Activated CD4-positive, alpha-beta T cell treated with anti-CD3 and anti-CD28 coated beads for 24 hours (primary cell): ENCODE data around the gene CCDC116.
"Not testable (repeated sequence)": the region's sequence is repeated elsewhere in the genome, so short reads cannot be mapped to it uniquely, and the experiment has no call there.

ENCODE experiments used
- DNase-seq, 2 donors: peaks; one replicate each; pipeline ENCODE4 v3.0.0-alpha.2; 2020; ENCODE audit warnings: low read depth in 2 of 2

CCDC116 gene

GRCh38 chr22:21632237-21632895 lies at the start of gene CCDC116:
TSS of gene CCDC116 (plus strand) at chr22:21632760. CDS start at chr22:21633182, 422 bp downstream.
- DNase-seq, result peak; percentile 45 to 46

GRCh38 chr22:21582801-21583740 lies 49.5 kb upstream of the CCDC116 start:
- no peak for DNase-seq

- no peak for DNase-seq
Observed at GRCh38 chr22:21585389-21585788, 47.2 kb upstream of the CCDC116 start.

GRCh38 chr22:21587803-21588611 lies 44.6 kb upstream of the CCDC116 start:
- DNase-seq, result peak; percentile 35 to 38

- DNase-seq, result no peak
Observed at GRCh38 chr22:21589396-21589795, 43.2 kb upstream of the CCDC116 start.

GRCh38 chr22:21590809-21591641 lies 41.5 kb upstream of the CCDC116 start:
- no peak for DNase-seq

- DNase-seq, result no peak
Observed at GRCh38 chr22:21591695-21592094, 40.9 kb upstream of the CCDC116 start.

- DNase-seq, result no peak
Observed at GRCh38 chr22:21592422-21592821, 40.1 kb upstream of the CCDC116 start.

- no peak for DNase-seq
Observed at GRCh38 chr22:21593406-21594232, 38.9 kb upstream of the CCDC116 start.

- DNase-seq, result no peak
Observed at GRCh38 chr22:21594865-21595452, 37.6 kb upstream of the CCDC116 start.

GRCh38 chr22:21596356-21597135 lies 36.0 kb upstream of the CCDC116 start:
- not testable (repeated sequence) for DNase-seq

- no peak for DNase-seq
Observed at GRCh38 chr22:21598302-21598701, 34.3 kb upstream of the CCDC116 start.

- no peak for DNase-seq
Observed at GRCh38 chr22:21599053-21599893, 33.3 kb upstream of the CCDC116 start.

- DNase-seq, result no peak
Observed at GRCh38 chr22:21602579-21602978, 30.0 kb upstream of the CCDC116 start.

- DNase-seq, result no peak
Observed at GRCh38 chr22:21603973-21604372, 28.6 kb upstream of the CCDC116 start.

- DNase-seq, result no peak
Observed at GRCh38 chr22:21605887-21606564, 26.5 kb upstream of the CCDC116 start.

GRCh38 chr22:21606775-21607174 lies 25.8 kb upstream of the CCDC116 start:
- no peak for DNase-seq
